ENCODE data around the gene COL4A2. TPM values are rescaled to one million over a fixed set of nuclear protein-coding genes. Genes with fewer than 3 reads are reported as not detected.

The COL4A2 gene
- total and polyA plus RNA-seq, 12 donors, result 70.9 to 1,589 (median 171) TPM

DNA sequence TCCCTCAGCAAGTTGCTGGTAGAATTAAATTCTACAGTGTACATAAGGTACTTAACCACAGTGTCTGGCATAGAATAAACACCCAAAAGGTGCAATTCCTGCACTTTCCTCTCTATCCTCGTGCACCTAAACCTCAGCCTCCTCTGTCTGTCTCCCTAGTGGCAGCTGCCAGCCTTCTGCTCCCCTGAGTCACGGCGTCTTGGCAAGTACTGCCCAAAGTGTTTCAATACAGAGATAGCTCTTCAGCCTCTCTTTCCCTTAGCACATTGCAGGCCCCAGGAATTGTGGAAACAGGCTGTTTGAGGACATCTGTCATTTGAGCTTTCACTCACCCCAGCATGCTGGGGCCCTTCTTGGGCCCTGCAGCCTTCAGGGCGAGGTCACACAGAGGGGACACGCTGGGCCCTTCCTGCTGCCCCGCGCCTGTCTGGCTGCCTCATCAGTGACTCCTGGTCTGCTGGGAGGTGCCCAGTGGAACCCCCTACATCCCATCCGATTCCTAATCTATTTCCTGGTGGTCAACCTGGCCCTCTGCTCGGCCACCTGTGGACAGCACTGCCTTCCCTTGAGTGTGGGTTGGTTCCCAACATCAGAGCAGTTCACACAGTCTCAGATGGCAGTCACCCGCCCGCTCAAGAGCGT is 19.3 kb downstream of the COL4A2 start:
- WGBS, 4 donors, result 77 to 89% (median 83%) methylated on average over 11 to 12 of the region's 12 CpGs
- Histone ChIP-seq H3K27ac (peak overlapping the region in 1 of 5 donors; percentile 32), H3K4me3 (no peak overlapping the region), H3K27me3 (no peaks in the 10 kb centered on the region), H3K4me1 (replicated peaks in 1 of 2) (no peaks in the 10 kb centered on the region), H3K36me3 (replicated peaks in 1 of 2) (no peaks in the 10 kb centered on the region), H3K9me3 (replicated peaks in 1 of 3) (no peaks in the 10 kb centered on the region)
- intact Hi-C loops (cut with DNase I), result no loop called here
- no peak for DNase-seq
- TF ChIP-seq, protein P1, sequence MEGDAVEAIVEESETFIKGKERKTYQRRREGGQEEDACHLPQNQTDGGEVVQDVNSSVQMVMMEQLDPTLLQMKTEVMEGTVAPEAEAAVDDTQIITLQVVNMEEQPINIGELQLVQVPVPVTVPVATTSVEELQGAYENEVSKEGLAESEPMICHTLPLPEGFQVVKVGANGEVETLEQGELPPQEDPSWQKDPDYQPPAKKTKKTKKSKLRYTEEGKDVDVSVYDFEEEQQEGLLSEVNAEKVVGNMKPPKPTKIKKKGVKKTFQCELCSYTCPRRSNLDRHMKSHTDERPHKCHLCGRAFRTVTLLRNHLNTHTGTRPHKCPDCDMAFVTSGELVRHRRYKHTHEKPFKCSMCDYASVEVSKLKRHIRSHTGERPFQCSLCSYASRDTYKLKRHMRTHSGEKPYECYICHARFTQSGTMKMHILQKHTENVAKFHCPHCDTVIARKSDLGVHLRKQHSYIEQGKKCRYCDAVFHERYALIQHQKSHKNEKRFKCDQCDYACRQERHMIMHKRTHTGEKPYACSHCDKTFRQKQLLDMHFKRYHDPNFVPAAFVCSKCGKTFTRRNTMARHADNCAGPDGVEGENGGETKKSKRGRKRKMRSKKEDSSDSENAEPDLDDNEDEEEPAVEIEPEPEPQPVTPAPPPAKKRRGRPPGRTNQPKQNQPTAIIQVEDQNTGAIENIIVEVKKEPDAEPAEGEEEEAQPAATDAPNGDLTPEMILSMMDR (IDR thresholded peaks at IDR 0.05), result no peak
- no peak for TF ChIP-seq POLR2A (IDR thresholded peaks at IDR 0.05)

DNA sequence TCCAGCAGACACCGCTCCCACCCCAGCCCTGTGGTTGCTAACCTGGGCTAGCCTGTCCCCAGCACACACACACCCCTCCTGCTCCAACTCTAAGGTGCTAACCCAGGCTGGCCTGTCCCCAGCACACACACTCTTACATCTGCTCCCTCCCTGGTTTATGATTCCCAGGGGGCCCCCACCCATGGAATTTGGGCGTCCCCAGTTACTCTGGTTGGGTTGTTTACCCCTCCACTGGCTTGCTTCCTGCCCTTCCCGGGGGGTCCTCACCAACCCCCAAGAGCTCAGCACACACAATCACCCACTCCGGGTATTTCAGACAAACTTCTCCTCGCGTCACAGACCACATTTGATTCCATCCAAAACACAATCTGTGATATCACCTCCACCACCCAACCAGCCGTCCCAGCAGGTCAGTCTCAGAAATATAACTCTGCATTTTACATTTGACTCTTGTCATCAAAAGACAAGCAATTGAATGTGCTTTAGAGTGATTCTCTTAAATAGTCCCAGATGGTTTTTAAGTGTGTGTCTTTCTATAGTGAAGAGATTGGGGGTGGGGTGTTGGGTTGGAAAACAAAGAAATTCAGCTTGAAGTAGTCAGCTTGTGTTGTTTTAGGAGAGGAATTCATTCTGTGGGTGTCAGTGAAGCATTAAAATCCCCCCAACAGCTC is 20.1 kb downstream of the COL4A2 start:
- H3K9me3 ChIP-seq (replicated peaks in 1 of 3), result no peaks in the 10 kb centered on the region
- no peaks in the 10 kb centered on the region for H3K36me3 ChIP-seq (replicated peaks in 1 of 2)
- no peak for DNase-seq
- TF ChIP-seq, protein P1 (IDR thresholded peaks at IDR 0.05), result no peak
- TF ChIP-seq POLR2A (IDR thresholded peaks at IDR 0.05), result no peak
- intact Hi-C loops (cut with DNase I), result no loop called here
- 66 to 77% (median 73%) methylated on average over 6 to 7 of the region's 7 CpGs for WGBS, 4 donors
- H3K4me3 ChIP-seq, result no peak overlapping the region
- no peaks in the 10 kb centered on the region for H3K27me3 ChIP-seq
- H3K27ac ChIP-seq, result peak overlapping the region in 1 of 5 donors; percentile 3
- no peaks in the 10 kb centered on the region for H3K4me1 ChIP-seq (replicated peaks in 1 of 2)

DNA sequence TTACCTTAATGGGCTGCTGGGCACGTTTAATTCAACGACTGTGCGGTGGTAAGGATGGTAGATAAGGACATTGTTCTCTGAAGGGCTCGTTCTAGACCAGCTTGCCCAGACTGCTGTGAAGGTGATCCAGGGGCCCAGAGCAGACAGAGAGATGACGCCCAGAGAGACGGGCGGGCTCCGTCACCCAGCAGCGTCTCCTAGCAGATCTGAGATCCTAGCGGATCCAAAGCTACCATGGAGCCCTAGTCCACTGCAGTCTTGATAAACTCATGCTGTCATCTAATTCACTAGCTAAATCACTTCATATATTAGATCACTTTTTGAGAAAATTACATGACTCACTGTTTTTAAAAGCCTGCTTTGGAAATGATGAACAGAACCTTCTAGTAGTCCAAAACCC is 21.5 kb downstream of the COL4A2 start:
- no peak for TF ChIP-seq POLR2A (IDR thresholded peaks at IDR 0.05)
- TF ChIP-seq, protein P1 (IDR thresholded peaks at IDR 0.05), result no peak
- Histone ChIP-seq H3K27ac (no peak overlapping the region), H3K4me1 (replicated peaks in 1 of 2) (no peaks in the 10 kb centered on the region), H3K9me3 (replicated peaks in 1 of 3) (no peaks in the 10 kb centered on the region), H3K27me3 (no peaks in the 10 kb centered on the region), H3K4me3 (no peak overlapping the region), H3K36me3 (replicated peaks in 1 of 2) (no peaks in the 10 kb centered on the region)
- WGBS, 4 donors, result 86 to 93% (median 92%) methylated on average over 10 of the region's 10 CpGs
- peak in 1 of 7 donors; percentile 42 for DNase-seq
- intact Hi-C loops (cut with DNase I), result no loop called here

DNA sequence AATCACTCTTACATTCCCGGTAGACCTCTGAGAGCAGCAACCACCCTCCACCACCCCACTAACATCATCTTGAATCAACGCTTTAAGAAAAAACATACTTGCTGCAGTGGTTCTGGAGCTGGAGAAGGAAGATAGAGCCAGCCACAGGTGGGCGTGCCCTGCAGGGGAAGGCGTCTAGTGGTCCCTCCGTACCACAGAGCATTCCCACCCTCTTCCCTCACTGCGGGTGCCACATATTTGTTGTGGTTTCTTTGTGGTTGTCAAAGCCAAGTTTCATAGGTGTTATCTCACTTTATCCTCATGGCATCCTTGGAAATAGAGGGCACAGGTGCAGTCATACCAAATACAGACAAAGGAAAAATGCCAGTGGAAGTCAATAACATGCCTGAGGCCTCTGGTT is 22.2 kb downstream of the COL4A2 start:
- DNase-seq, result no peak
- no peaks in the 10 kb centered on the region for H3K4me1 ChIP-seq (replicated peaks in 1 of 2)
- H3K4me3 ChIP-seq, result no peak overlapping the region
- 82 to 89% (median 87%) methylated on average over 6 of the region's 6 CpGs for WGBS, 4 donors
- H3K36me3 ChIP-seq (replicated peaks in 1 of 2), result no peaks in the 10 kb centered on the region
- H3K27me3 ChIP-seq, result no peaks in the 10 kb centered on the region
- H3K27ac ChIP-seq, result no peak overlapping the region
- TF ChIP-seq, protein P1 (IDR thresholded peaks at IDR 0.05), result no peak
- TF ChIP-seq POLR2A (IDR thresholded peaks at IDR 0.05), result no peak
- H3K9me3 ChIP-seq (replicated peaks in 1 of 3), result no peaks in the 10 kb centered on the region
- intact Hi-C loops (cut with DNase I), result no loop called here
